Liver (tissue), 3 donors: Measurements from ENCODE around the gene CAPN7.

Experiments used
- GABPA ChIP-seq, 2 donors: IDR thresholded peaks in 1 of 2; conservative IDR thresholded peaks in 1 of 2; 2 replicates each; pipeline ENCODE4 v1.6.1; 2016; ENCODE audit warnings: antibody characterized with exemption in 2 of 2, mild to moderate bottlenecking in 1 of 2, moderate library complexity in 1 of 2
- RAD21 ChIP-seq, 2 donors: IDR thresholded peaks; 2 replicates each; pipeline ENCODE4 v1.6.1; 2016; ENCODE audit warnings: antibody characterized with exemption in 2 of 2, mild to moderate bottlenecking in 2 of 2
- TF ChIP-seq, protein P1 (sequence below): fragments of 150-350 bp; IDR thresholded peaks from 2 replicates; pipeline ENCODE4 v1.5.1; 2017; ENCODE audit warnings: improper control_type of control experiment, low read depth, low read length; ENCODE audit not compliant: missing input control
- TF ChIP-seq, protein P2 (sequence below): IDR thresholded peaks from 2 replicates; pipeline ENCODE4 v1.6.1; 2016; ENCODE audit warnings: antibody characterized with exemption
- donor health status: healthy.
- donor health status: healthy.

DNA sequence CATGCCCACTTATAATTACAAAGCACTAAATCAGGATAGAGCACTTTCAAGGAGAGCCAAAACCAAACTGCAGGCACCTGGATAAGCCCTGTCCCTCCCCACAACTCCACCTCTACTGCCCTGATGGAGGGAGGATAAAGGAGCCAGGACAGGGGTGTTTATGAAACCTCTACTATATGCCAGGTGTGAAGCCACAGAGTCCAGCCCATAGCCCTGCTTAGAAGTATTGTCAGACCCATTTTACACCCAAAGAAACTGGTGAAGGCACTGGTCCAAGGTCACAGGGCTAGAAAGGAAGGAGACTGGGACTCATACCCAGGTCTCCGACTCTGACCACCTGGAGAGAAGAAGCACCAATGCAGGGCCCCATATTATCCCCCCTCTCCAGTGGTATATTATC, 77.7 kb downstream of the CAPN7 start:
- TF ChIP-seq, protein P1, sequence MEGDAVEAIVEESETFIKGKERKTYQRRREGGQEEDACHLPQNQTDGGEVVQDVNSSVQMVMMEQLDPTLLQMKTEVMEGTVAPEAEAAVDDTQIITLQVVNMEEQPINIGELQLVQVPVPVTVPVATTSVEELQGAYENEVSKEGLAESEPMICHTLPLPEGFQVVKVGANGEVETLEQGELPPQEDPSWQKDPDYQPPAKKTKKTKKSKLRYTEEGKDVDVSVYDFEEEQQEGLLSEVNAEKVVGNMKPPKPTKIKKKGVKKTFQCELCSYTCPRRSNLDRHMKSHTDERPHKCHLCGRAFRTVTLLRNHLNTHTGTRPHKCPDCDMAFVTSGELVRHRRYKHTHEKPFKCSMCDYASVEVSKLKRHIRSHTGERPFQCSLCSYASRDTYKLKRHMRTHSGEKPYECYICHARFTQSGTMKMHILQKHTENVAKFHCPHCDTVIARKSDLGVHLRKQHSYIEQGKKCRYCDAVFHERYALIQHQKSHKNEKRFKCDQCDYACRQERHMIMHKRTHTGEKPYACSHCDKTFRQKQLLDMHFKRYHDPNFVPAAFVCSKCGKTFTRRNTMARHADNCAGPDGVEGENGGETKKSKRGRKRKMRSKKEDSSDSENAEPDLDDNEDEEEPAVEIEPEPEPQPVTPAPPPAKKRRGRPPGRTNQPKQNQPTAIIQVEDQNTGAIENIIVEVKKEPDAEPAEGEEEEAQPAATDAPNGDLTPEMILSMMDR = no peak
- TF ChIP-seq RAD21 (IDR thresholded peaks at IDR 0.05) (no peak), GABPA (IDR thresholded peaks at IDR 0.05 in 1 of 2, conservative IDR thresholded peaks at IDR 0.05 in 1 of 2) (no peak)
- TF ChIP-seq, protein P2, sequence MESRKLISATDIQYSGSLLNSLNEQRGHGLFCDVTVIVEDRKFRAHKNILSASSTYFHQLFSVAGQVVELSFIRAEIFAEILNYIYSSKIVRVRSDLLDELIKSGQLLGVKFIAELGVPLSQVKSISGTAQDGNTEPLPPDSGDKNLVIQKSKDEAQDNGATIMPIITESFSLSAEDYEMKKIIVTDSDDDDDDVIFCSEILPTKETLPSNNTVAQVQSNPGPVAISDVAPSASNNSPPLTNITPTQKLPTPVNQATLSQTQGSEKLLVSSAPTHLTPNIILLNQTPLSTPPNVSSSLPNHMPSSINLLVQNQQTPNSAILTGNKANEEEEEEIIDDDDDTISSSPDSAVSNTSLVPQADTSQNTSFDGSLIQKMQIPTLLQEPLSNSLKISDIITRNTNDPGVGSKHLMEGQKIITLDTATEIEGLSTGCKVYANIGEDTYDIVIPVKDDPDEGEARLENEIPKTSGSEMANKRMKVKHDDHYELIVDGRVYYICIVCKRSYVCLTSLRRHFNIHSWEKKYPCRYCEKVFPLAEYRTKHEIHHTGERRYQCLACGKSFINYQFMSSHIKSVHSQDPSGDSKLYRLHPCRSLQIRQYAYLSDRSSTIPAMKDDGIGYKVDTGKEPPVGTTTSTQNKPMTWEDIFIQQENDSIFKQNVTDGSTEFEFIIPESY = no peak
